ENCODE measurements around the gene SLC35G6. TPM values are rescaled to one million over a fixed set of nuclear protein-coding genes. Genes with fewer than 3 reads are reported as not detected.
"Not testable (repeated sequence)": the region's sequence is repeated elsewhere in the genome, so short reads cannot be mapped to it uniquely, and the experiment has no call there.

The SLC35G6 gene
- total RNA-seq, 2 donors from 2014 or later: 0.25 TPM; not detected in 1

DNA sequence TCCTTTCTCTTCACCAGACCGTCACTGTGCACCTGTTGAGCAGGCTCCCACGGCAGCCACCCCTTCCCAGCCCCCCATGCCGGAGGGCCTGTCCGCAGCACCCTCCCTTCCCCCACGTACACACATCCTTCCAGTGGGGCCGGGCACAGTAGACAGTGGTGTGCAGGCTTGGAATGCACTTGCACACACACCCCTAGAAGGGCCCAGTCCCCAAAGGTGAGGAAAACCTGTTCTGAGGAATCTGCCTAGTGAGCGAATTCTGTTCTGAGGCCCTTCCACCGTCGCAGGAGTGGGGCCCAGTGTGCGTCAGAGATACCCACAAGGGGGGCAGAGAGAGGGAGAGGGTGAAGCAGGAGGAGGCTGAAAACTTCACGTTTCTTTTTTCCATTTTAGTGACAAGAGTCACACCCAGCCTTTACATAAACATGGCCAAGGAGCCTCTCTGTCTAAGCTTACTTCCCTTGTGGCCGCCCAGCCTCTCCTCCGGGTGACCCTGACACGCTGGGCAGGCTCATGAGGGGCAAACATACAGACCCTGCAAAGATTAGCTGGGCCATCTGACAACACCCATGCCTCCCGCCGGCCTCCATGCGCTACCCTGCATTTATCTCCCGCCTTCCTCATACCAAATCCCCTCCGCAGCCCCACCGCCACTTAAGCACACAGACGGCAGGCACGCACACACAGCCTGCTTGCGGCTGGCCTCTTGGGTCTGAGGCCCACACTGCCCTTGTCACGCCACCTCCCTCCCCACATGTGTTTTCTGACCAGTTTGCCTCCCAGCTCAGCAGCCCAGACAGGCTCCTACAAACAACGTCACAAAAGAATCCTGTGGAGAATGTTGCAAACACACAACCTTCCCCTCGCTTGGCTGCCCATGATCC is 3.6 kb upstream of the SLC35G6 start:
- Mint-ChIP-seq H3K27ac (peak overlapping the region; percentile 87), H3K4me1 (ENCODE audit: low read depth) (peaks cover 64% of the 10 kb centered on the region), H3K4me3 (peak overlapping the region; percentile 84 to 92), H3K36me3 (ENCODE audit: insufficient read depth in 2 of 2) (peaks cover 0 to 3% of the 10 kb centered on the region in 2 donors), H3K27me3 (ENCODE audit: low read depth) (no peaks in the 10 kb centered on the region), H3K9me3 (no peaks in the 10 kb centered on the region)
- no peak for ATAC-seq (replicated peaks in 1 of 2)
- DNase-seq: no peak

DNA sequence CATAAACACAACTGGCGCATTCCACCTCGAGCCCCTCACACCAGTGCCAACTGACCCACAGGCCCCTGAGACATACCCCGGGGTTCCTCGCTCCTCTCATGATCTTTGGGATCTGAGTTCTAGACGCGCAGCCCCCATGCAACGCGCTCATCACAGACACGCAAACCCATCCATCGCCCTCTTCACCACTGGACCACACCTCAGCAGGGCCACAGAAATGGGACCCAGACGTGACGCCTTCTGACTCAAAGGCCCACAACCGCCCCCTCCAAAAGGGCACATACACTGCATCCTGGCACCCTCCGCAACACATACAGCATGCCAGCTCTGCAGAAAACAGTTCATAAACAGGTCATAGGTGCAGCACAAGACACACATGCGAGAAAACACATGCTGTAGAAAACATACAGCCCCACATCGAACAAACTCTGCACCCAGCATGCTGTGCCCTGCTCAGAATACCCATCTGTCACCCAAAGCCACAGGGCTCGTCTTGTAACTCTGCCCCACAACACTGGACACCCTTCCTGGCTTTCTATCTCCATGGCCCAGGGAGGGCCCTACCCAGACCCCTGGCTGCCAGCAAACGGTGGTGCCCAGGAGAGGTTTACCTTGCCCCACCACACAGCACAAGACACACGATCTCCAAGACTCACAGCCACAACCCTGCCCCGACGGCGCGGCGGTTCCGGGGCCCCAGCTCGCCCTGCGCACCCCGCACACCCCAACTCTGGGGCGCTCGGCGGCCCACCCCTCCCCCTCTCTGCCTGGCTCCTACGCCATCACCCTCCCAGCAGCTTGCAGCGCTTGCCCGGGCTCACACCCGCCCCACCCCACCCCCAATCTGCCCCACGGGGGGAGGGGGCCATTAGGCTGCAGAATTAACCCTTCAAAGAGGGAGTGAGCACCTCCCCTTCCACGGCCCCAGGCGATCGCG is 2.7 kb upstream of the SLC35G6 start:
- H3K36me3 Mint-ChIP-seq (ENCODE audit: insufficient read depth in 2 of 2): peaks cover under 1 to 3% of the 10 kb centered on the region in 2 donors
- peak overlapping the region; percentile 84 to 92 for H3K4me3 Mint-ChIP-seq
- no peaks in the 10 kb centered on the region for H3K9me3 Mint-ChIP-seq
- H3K27ac Mint-ChIP-seq: peak overlapping the region; percentile 87
- peaks cover 70% of the 10 kb centered on the region for H3K4me1 Mint-ChIP-seq (ENCODE audit: low read depth)
- peak; percentile 43 to 51 for ATAC-seq (replicated peaks in 1 of 2)
- no peaks in the 10 kb centered on the region for H3K27me3 Mint-ChIP-seq (ENCODE audit: low read depth)
- peak; percentile 59 to 65 for DNase-seq

DNA sequence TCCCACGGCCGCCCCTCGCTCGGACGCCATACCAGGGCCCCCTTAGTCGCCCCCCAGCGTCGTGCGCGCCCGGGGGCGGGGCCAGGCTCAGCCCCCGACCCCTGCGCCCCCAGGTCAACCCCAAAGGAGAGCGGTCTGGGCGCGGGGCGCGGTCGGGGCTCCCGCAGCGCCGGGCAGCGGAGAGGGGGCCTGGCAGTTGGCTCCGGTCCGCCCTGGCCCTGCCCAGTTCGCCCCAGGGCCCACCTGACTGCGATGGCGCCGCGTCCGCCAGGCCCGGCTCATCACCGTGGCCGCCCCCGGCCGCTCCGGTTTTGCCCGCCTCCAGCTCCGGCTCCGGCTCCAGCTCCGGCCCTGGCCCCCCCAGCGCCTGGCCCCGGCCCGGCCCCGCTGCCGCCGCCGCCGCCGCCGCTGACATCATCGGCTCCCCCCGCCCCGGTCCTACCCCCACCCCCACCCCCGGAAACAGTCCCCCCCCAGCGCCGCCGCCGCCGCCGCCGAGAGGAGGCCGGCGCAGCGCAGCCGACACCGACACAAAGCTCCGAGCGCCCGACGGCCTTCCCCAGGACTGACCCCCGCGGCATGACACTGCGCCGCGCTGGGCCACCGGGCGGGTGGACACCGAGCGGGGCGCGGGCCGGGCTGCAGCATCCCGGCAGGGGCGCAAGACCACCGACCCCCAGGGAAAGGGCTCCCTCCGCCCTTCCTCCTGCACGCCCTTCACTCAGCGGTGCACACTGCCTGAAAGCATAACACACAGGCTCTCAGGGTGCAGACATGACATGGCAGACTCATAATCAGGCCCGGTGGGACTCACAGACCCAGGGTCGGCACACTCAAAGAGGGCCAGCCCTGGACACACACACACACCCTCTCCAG is 1.8 kb upstream of the SLC35G6 start, which contains the start of gene ZBTB4:
ZBTB4 (minus strand) TSS at position 419 of the 876 bp plus-strand sequence. CDS start 12,830 bp downstream, outside the sequence.
- no peaks in the 10 kb centered on the region for H3K27me3 Mint-ChIP-seq (ENCODE audit: low read depth)
- H3K4me1 Mint-ChIP-seq (ENCODE audit: low read depth): peaks cover 70% of the 10 kb centered on the region
- peak; percentile 13 to 19 for ATAC-seq (replicated peaks in 1 of 2)
- peaks cover 2 to 3% of the 10 kb centered on the region in 2 donors for H3K36me3 Mint-ChIP-seq (ENCODE audit: insufficient read depth in 2 of 2)
- peak; percentile 64 to 76 for DNase-seq
- H3K4me3 Mint-ChIP-seq: peak within 1 kb of the TSS; percentile 89 to 92
- peak within 1 kb of the TSS; percentile 91 for H3K27ac Mint-ChIP-seq
- no peaks in the 10 kb centered on the region for H3K9me3 Mint-ChIP-seq

DNA sequence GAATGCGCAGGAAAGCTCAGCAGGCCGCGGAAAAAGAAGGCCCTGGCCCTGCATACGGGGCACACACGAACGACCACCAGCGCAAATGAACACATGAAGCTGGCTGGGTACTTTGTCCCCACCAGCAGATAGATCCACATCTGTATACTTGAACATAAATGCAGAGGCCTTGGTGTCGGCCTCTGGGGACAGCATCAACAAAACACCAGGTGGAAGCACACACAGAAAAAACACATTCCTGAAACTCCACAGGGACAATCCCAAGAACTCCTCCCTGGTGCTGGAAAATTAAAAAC is 1.2 kb upstream of the SLC35G6 start:
- peaks cover 5% of the 10 kb centered on the region in 2 donors for H3K36me3 Mint-ChIP-seq (ENCODE audit: insufficient read depth in 2 of 2)
- peaks cover 76% of the 10 kb centered on the region for H3K4me1 Mint-ChIP-seq (ENCODE audit: low read depth)
- peak overlapping the region; percentile 89 for H3K4me3 Mint-ChIP-seq
- H3K9me3 Mint-ChIP-seq: no peaks in the 10 kb centered on the region
- no peaks in the 10 kb centered on the region for H3K27me3 Mint-ChIP-seq (ENCODE audit: low read depth)
- H3K27ac Mint-ChIP-seq: peak overlapping the region; percentile 91
- DNase-seq: no peak
- ATAC-seq (replicated peaks in 1 of 2): no peak

DNA sequence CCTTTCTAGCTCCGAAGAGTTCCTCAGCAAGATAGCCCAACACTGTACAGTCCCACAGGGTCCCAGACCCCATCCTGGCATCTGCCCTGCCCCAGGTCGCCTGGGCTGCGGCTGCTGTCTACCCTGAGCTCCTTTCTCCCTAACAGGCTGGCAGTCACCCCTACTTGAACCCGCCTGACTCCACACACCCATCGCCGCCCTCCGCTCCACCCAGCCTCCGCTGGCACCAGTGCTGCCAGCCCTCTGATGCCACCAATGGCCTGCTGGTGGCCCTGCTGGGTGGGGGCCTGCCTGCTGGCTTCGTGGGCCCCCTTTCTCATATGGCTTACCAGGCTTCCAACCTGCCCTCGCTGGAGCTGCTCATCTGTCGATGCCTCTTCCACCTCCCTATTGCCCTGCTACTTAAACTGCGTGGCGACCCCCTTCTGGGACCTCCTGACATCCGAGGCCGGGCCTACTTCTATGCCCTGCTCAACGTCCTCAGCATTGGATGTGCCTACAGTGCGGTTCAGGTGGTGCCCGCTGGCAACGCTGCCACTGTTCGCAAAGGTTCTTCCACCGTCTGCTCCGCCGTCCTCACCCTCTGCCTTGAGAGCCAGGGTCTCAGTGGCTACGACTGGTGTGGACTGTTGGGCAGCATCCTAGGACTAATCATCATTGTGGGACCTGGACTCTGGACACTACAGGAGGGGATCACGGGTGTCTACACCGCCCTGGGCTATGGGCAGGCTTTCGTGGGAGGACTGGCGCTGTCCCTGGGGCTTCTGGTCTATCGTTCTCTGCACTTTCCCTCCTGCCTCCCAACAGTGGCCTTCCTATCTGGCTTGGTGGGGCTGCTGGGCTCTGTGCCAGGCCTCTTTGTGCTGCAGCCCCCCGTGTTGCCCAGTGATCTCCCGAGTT is 846 bp downstream of the SLC35G6 start:
- not testable (repeated sequence) for ATAC-seq (replicated peaks in 1 of 2); H3K36me3 Mint-ChIP-seq (ENCODE audit: insufficient read depth in 2 of 2); H3K9me3 Mint-ChIP-seq; H3K27me3 Mint-ChIP-seq (ENCODE audit: low read depth); DNase-seq
- Mint-ChIP-seq H3K4me1 (ENCODE audit: low read depth) (peaks cover 75% of the 10 kb centered on the region), H3K27ac (peak overlapping the region; percentile 100), H3K4me3 (peak overlapping the region; percentile 98 to 100)

DNA sequence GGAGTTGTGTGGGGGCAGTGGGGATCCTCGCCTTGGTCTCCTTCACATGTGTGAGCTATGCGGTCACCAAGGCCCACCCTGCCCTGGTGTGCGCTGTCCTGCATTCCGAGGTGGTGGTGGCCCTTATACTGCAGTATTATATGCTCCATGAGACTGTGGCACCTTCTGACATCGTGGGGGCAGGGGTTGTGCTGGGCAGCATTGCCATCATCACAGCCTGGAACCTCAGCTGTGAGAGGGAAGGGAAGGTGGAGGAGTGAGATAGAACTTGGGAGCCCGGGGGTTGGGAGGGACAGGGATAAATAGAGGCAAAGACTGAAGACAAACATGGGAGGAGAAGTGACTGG is 1.5 kb downstream of the SLC35G6 start:
- H3K27me3 Mint-ChIP-seq (ENCODE audit: low read depth); ATAC-seq (replicated peaks in 1 of 2); H3K9me3 Mint-ChIP-seq; DNase-seq: not testable (repeated sequence)
- Mint-ChIP-seq H3K27ac (peak overlapping the region; percentile 100), H3K36me3 (ENCODE audit: insufficient read depth in 2 of 2) (peaks cover 8 to 10% of the 10 kb centered on the region in 2 donors), H3K4me3 (peak overlapping the region; percentile 98 to 100), H3K4me1 (ENCODE audit: low read depth) (peaks cover 75% of the 10 kb centered on the region)

DNA sequence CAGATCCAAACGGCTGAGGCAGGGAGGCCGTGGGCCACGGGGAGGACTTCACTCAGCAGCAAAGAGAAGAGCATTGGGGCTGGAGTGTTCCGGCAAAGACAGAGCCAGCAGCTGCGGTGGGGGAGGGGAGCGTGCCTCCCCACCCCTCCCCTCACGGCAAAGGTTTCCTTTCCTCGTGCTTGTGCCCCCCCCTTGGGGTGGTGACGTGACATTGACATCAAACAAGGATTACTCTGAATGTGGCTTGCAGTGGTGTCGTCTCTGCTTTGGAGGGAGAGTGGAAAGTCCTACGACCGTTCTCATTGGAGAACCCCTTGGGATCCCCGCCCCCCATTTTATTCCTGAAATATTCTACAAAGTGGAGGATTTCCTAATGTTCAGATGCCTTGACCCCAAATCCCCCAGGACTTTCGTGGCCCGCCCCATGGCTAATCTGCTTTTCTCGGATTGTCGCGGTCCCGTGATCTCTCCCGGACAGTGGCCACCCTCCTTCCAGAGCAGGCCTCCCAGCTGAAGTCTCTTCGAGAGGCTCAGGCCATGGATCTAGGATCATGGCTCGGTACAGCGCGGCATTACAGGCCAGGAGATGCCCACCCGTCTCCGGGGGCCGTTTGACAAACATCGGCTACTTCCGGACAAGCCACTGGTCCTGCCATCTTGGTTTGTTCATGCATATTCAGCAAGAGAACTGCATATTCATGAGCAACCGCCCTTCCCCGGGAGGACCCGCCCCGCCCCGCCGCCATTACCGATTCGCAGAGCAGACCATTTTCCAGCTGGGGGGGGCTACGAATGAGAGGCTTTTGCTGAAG is 2.2 kb downstream of the SLC35G6 start:
- Mint-ChIP-seq H3K27ac (peak overlapping the region; percentile 100), H3K9me3 (no peaks in the 10 kb centered on the region), H3K36me3 (ENCODE audit: insufficient read depth in 2 of 2) (peaks cover 8 to 9% of the 10 kb centered on the region in 2 donors), H3K4me1 (ENCODE audit: low read depth) (peaks cover 73% of the 10 kb centered on the region), H3K27me3 (ENCODE audit: low read depth) (no peaks in the 10 kb centered on the region), H3K4me3 (peak overlapping the region; percentile 98 to 100)
- peak; percentile 62 to 65 for ATAC-seq (replicated peaks in 1 of 2)
- peak; percentile 91 to 95 for DNase-seq

DNA sequence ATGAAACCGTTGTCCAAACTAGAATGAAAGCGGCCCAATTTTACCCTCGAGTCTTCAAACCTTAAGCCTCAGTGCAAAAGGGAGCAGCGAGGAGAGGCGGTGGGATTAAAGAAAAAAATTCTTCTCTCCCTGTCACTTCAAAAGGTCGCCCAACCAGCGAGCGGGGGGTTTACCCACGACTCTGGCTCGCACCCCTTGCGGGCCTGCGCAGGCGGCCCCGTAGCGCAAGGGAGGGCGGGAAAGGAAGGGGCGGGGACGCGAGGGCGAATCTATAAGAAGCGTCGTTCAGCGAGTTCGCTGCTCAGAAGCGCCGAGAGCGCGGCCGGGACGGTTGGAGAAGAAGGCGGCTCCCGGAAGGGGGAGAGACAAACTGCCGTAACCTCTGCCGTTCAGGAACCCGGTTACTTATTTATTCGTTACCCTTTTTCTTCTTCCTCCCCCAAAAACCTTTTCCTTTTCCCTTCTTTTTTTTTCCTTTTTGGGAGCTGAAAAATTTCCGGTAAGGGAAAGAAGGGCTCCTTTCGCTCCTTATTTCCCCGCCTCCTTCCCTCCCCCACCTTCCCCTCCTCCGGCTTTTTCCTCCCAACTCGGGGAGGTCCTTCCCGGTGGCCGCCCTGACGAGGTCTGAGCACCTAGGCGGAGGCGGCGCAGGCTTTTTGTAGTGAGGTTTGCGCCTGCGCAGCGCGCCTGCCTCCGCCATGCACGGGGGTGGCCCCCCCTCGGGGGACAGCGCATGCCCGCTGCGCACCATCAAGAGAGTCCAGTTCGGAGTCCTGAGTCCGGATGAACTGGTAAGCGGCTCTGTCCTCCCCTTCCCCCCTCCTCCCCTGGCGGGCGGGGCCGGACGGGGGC is 3.0 kb downstream of the SLC35G6 start, which contains the start of gene POLR2A:
POLR2A (plus strand) TSS at position 300 of the 852 bp plus-strand sequence.
- DNase-seq: peak; percentile 96 to 99
- H3K4me1 Mint-ChIP-seq (ENCODE audit: low read depth): peaks cover 79% of the 10 kb centered on the region
- H3K9me3 Mint-ChIP-seq: no peaks in the 10 kb centered on the region
- peak within 1 kb of the TSS; percentile 100 for H3K27ac Mint-ChIP-seq
- ATAC-seq (replicated peaks in 1 of 2): peak; percentile 69 to 73
- peak within 1 kb of the TSS; percentile 98 to 100 for H3K4me3 Mint-ChIP-seq
- peaks cover 8% of the 10 kb centered on the region in 2 donors for H3K36me3 Mint-ChIP-seq (ENCODE audit: insufficient read depth in 2 of 2)
- H3K27me3 Mint-ChIP-seq (ENCODE audit: low read depth): no peaks in the 10 kb centered on the region

DNA sequence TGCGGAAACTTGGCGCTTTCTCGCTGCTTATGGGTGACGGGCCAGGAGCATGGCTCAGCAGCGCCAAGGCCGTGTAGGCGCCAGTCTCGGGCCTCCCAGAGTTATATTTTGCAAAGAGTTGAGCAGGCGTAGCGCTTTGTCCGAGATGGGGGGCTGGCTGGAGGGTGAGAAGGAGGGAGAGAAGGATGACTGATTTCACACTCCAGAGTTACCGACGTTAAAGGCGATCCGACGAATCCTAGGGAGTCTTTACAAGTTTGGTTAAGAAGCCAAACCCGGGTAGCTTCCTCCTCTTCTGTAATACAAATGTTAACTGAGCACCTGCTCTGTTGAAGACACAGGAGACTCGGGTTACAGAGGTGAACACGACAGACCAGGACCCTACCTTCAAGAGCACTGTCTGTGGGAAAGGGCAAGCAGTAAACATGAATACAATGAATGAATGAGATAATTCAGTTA is 3.7 kb downstream of the SLC35G6 start:
- peaks cover 80% of the 10 kb centered on the region for H3K4me1 Mint-ChIP-seq (ENCODE audit: low read depth)
- H3K27ac Mint-ChIP-seq: peak overlapping the region; percentile 100
- peaks cover 8% of the 10 kb centered on the region in 2 donors for H3K36me3 Mint-ChIP-seq (ENCODE audit: insufficient read depth in 2 of 2)
- ATAC-seq (replicated peaks in 1 of 2) (peak in 1 of 2 donors; percentile 0), DNase-seq (peak in 1 of 2 donors; percentile 19)
- no peaks in the 10 kb centered on the region for H3K27me3 Mint-ChIP-seq (ENCODE audit: low read depth)
- H3K4me3 Mint-ChIP-seq: peak overlapping the region; percentile 98 to 100
- no peaks in the 10 kb centered on the region for H3K9me3 Mint-ChIP-seq

DNA sequence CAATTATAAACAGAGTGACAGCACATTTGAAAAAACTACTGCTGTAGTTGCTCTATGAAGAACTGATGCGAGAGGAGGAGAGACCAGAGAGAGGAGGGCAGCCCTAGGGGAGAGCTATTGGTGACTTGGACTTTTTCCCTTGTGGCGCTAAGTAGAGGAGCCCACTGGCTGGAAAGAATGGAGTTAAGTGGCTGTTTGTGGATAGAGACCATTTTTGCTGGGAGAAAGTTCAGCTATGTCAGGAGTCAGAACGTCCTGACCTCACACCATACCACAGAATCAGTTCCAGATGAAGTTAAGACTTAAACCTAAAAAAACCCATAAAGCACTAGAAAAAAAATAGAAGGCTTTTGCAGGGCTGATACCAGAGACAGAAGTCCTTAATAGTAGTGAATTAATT is 4.9 kb downstream of the SLC35G6 start:
- H3K4me1 Mint-ChIP-seq (ENCODE audit: low read depth): peaks cover 79% of the 10 kb centered on the region
- DNase-seq (no peak), ATAC-seq (replicated peaks in 1 of 2) (no peak)
- no peaks in the 10 kb centered on the region for H3K27me3 Mint-ChIP-seq (ENCODE audit: low read depth)
- peak overlapping the region; percentile 56 for H3K27ac Mint-ChIP-seq
- peak overlapping the region; percentile 83 to 89 for H3K4me3 Mint-ChIP-seq
- no peaks in the 10 kb centered on the region for H3K9me3 Mint-ChIP-seq
- H3K36me3 Mint-ChIP-seq (ENCODE audit: insufficient read depth in 2 of 2): peaks cover 12% of the 10 kb centered on the region in 2 donors

All from activated T-cell treated with anti-CD3 and anti-CD28 coated beads, Interleukin-2, amount 50 U/mL, for 72 hours (primary cell).